HEK293 (cell line): ENCODE data around the gene VCPKMT.
A peak's percentile ranks its signal among the peaks of the same experiment; 100 is the strongest.
"Not testable (repeated sequence)": the region's sequence is repeated elsewhere in the genome, so short reads cannot be mapped to it uniquely, and the experiment has no call there.

Experiments used
- CTCF ChIA-PET: fragments of 350-600 bp; formaldehyde crosslinking; extraction: SDS; loops from one replicate; lab custom pipeline; 2021; ENCODE audit warnings: antibody characterized with exemption; lab: Yijun Ruan, JAX
- POLR2A ChIA-PET: fragments of 300-600 bp; formaldehyde crosslinking; extraction: SDS; loops from one replicate; lab custom pipeline; 2020; ENCODE audit warnings: antibody characterized with exemption, inconsistent platforms; lab: Yijun Ruan, JAX
- H3K27ac ChIP-seq: fragments of 200-500 bp; sonication (Bioruptor generic); 2 replicates; pipeline ENCODE4 v1.5.1; 2014; ENCODE audit warnings: low read depth, low read length, control low read depth, inconsistent platforms; ENCODE audit errors: extremely low read depth
- H3K36me3 ChIP-seq, 2 experiments: fragments of 200-500 bp in 1 of 2; sonication (Bioruptor generic) in 1 of 2; 1 replicate in 1 of 2; 2 replicates in 1 of 2; pipeline ENCODE4 v1.5.1; 2014 to 2017; ENCODE audit warnings: inconsistent platforms in 2 of 2, low read length in 2 of 2; ENCODE audit not compliant: control insufficient read depth in 2 of 2, insufficient read depth in 1 of 2
- H3K4me1 ChIP-seq: fragments of 200-500 bp; sonication (Bioruptor generic); 2 replicates; pipeline ENCODE4 v1.5.1; 2014; ENCODE audit warnings: mild to moderate bottlenecking, low read length, inconsistent platforms; ENCODE audit not compliant: control insufficient read depth, insufficient read depth
- H3K4me3 ChIP-seq: 2 replicates; pipeline ENCODE4 v1.5.1; 2011; ENCODE audit warnings: low read depth, mild to moderate bottlenecking, control low read depth, low read length, moderate library complexity
- H3K9me3 ChIP-seq: fragments of 200-500 bp; sonication (Bioruptor generic); 2 replicates; pipeline ENCODE4 v1.5.1; 2014; ENCODE audit warnings: low read depth, low read length, inconsistent platforms; ENCODE audit not compliant: control insufficient read depth, insufficient read depth
- HOXA7 ChIP-seq: sonication (generic); formaldehyde crosslinking; IDR thresholded peaks from 2 replicates; pipeline ENCODE4 v1.8.1; 2022; ENCODE audit warnings: missing genetic modification reagents, borderline replicate concordance
- SCRT1 ChIP-seq: fragments of 450-650 bp; formaldehyde crosslinking; IDR thresholded peaks from 2 replicates; pipeline ENCODE4 v1.5.1; 2016; ENCODE audit warnings: missing biosample characterization, missing genetic modification characterization, borderline replicate concordance
- SCRT2 ChIP-seq: fragments of 450-650 bp; formaldehyde crosslinking; IDR thresholded peaks from 2 replicates; pipeline ENCODE4 v1.5.1; 2016; ENCODE audit warnings: missing biosample characterization, missing genetic modification characterization
- ZBTB17 ChIP-seq: fragments of 450-650 bp; formaldehyde crosslinking; IDR thresholded peaks from 2 replicates; pipeline ENCODE4 v1.5.1; 2016; ENCODE audit warnings: missing biosample characterization, missing genetic modification characterization
- ZEB2 ChIP-seq: fragments of 450-650 bp; formaldehyde crosslinking; IDR thresholded peaks from 2 replicates; pipeline ENCODE4 v1.5.1; 2016; ENCODE audit warnings: missing biosample characterization, missing genetic modification characterization
- ZNF138 ChIP-seq: fragments of 450-650 bp; formaldehyde crosslinking; IDR thresholded peaks from 2 replicates; pipeline ENCODE4 v1.5.1; 2016; ENCODE audit warnings: missing biosample characterization, missing genetic modification characterization, borderline replicate concordance
- ZNF184 ChIP-seq: fragments of 450-650 bp; IDR thresholded peaks from 2 replicates; pipeline ENCODE4 v1.5.1; 2018; ENCODE audit warnings: missing biosample characterization, mild to moderate bottlenecking, missing genetic modification characterization
- ZNF426 ChIP-seq: fragments of 450-650 bp; formaldehyde crosslinking; IDR thresholded peaks from 2 replicates; pipeline ENCODE4 v1.5.1; 2017; ENCODE audit warnings: missing biosample characterization, missing genetic modification characterization, mild to moderate bottlenecking, inconsistent platforms, moderate library complexity
- ZNF521 ChIP-seq: fragments of 450-650 bp; formaldehyde crosslinking; IDR thresholded peaks from 2 replicates; pipeline ENCODE4 v1.5.1; 2017; ENCODE audit warnings: missing biosample characterization, mild to moderate bottlenecking, missing genetic modification characterization
- ZNF548 ChIP-seq: fragments of 450-650 bp; formaldehyde crosslinking; IDR thresholded peaks from 2 replicates; pipeline ENCODE4 v1.5.1; 2016; ENCODE audit warnings: missing biosample characterization, missing genetic modification characterization
- ZNF600 ChIP-seq: fragments of 450-650 bp; formaldehyde crosslinking; IDR thresholded peaks from 2 replicates; pipeline ENCODE4 v1.5.1; 2016; ENCODE audit warnings: missing biosample characterization, missing genetic modification characterization
- TF ChIP-seq, protein P1 (sequence below): fragments of 450-650 bp; formaldehyde crosslinking; IDR thresholded peaks from 2 replicates; pipeline ENCODE4 v1.5.1; 2016; ENCODE audit warnings: missing biosample characterization, missing genetic modification characterization
- TF ChIP-seq, protein P2 (sequence below): fragments of 450-650 bp; formaldehyde crosslinking; IDR thresholded peaks from 2 replicates; pipeline ENCODE4 v1.5.1; 2016; ENCODE audit warnings: missing biosample characterization, missing genetic modification characterization, low read depth

VCPKMT gene

DNA sequence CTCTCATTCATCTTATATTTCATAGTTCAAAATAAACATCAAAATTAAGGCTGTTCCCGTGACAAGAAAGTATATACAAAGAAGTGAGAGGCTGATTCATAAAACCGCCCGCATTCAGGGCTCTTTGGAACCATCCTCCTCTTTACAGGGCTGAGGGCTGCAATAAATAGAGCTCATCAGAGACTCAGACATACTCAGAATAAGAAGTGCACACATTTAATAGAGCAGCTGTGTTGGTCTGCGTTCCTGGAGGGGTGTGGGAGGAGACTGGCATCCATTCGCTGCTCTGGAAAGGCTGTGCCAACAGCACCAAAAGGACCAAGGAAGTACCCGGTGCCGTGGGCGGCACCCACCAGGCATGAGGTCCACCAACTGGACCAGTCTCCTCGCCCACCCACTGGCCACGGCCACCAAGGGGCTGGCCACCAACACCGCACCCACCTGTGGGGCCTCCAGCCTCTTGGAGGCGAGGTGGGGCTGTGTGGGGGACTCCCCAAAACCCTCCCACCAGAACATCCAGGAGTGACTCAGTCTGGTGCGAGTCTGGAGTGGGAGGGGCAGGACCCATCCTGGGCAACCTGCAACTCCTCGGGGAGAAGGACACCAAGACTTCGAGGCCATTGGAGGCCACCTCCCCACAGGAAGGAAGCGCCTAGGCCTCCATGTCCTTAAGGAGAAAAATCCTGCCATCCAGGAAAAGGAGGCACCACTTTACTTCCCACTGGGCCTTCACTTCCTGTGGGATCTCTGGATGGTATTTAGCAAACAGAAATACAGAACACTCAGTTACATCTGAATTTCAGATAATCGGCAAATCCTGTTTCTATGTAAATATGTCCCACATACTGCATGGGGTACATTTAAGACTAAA is 32.7 kb downstream of the VCPKMT start (continued):
- TF ChIP-seq ZNF426 (tag by site-specific recombination): no peak
- no peak for TF ChIP-seq ZNF548 (tag by site-specific recombination)
- peak; percentile 56 for TF ChIP-seq SCRT2 (tag by site-specific recombination)
- TF ChIP-seq, protein P1, sequence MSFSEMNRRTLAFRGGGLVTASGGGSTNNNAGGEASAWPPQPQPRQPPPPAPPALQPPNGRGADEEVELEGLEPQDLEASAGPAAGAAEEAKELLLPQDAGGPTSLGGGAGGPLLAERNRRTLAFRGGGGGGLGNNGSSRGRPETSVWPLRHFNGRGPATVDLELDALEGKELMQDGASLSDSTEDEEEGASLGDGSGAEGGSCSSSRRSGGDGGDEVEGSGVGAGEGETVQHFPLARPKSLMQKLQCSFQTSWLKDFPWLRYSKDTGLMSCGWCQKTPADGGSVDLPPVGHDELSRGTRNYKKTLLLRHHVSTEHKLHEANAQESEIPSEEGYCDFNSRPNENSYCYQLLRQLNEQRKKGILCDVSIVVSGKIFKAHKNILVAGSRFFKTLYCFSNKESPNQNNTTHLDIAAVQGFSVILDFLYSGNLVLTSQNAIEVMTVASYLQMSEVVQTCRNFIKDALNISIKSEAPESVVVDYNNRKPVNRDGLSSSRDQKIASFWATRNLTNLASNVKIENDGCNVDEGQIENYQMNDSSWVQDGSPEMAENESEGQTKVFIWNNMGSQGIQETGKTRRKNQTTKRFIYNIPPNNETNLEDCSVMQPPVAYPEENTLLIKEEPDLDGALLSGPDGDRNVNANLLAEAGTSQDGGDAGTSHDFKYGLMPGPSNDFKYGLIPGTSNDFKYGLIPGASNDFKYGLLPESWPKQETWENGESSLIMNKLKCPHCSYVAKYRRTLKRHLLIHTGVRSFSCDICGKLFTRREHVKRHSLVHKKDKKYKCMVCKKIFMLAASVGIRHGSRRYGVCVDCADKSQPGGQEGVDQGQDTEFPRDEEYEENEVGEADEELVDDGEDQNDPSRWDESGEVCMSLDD (tag by site-specific recombination): no peak
- TF ChIP-seq HOXA7 (CRISPR knock-in tag): no peak

DNA sequence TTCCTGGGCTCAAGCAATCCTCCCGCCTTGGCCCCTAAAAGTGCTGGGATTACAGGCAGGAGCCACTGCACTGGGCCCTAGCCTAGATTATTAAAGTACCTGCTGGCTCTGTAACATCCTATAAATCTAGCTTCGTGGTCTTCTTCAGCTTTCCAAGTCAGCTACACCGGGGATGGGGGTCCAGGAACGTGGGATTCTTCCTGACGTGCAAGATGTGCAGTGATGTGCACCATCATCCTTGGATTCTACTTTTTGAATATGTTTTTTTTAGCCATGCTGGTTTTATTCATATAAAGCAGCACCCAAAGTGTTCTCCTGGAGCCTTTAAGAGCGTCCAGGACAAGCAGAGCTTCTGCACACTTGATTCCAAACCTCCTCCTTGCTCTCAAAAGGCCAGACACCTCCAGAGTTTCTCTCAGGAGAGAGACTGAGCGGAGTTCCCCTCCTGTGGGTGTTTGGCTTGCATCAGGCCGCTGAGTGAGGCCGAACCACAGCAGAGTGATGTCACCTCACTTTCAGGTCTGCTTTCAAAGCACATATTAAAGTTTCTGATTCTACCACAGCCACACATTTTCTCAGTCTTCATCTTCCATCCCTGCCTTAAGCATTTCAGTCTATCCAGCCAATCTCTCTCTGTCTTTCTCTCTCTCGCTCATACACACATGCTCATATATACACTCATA is 33.4 kb downstream of the VCPKMT start:
- ChIA-PET POLR2A (no interaction called here), CTCF (no interaction called here)
- TF ChIP-seq ZBTB17 (tag by site-specific recombination) (no peak), ZNF138 (tag by site-specific recombination) (no peak), ZEB2 (tag by site-specific recombination) (no peak)
- TF ChIP-seq, protein P2, sequence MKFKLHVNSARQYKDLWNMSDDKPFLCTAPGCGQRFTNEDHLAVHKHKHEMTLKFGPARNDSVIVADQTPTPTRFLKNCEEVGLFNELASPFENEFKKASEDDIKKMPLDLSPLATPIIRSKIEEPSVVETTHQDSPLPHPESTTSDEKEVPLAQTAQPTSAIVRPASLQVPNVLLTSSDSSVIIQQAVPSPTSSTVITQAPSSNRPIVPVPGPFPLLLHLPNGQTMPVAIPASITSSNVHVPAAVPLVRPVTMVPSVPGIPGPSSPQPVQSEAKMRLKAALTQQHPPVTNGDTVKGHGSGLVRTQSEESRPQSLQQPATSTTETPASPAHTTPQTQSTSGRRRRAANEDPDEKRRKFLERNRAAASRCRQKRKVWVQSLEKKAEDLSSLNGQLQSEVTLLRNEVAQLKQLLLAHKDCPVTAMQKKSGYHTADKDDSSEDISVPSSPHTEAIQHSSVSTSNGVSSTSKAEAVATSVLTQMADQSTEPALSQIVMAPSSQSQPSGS (tag by site-specific recombination): 0 out of 2 replicates have a peak, but pooled peaks have one; percentile 32
- H3K27ac ChIP-seq: no peak overlapping the region
- no peak overlapping the region for H3K4me3 ChIP-seq
- no peaks in the 10 kb centered on the region for H3K36me3 ChIP-seq
- H3K4me1 ChIP-seq: no peaks in the 10 kb centered on the region
- H3K9me3 ChIP-seq: no peaks in the 10 kb centered on the region

DNA sequence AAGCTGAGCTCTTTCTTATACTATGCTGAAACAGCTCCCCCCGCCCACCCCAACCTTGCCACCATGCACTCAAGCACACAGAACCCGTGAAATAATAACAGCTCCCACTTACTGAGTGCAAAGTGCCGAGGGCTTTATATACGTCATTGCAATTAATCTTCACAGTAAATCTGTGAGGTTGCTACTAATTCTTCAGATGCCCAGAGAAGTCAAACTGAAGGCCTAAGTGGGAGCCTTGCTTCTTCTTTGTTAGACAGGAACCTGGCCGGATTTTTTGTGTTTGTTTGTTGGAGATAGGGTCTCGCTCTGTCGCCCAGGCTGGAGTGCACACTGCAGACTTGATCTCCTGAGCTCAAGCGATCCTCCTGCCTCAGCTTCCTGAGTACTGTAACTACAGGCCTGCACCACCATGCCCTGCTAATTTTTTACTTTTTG is 34.0 kb downstream of the VCPKMT start:
- H3K9me3 ChIP-seq: no peaks in the 10 kb centered on the region
- H3K4me3 ChIP-seq: no peak overlapping the region
- H3K36me3 ChIP-seq: no peaks in the 10 kb centered on the region
- CTCF ChIA-PET: interaction anchor here (0.5 kb wide), 1 partner anchor 76 kb away, joined by 4 read pairs; no protein-coding TSS in a partner anchor
- TF ChIP-seq ZNF600 (tag by site-specific recombination): no peak
- TF ChIP-seq ZNF521 (tag by site-specific recombination): no peak
- no peak overlapping the region for H3K27ac ChIP-seq
- POLR2A ChIA-PET: interaction anchor here (0.6 kb wide), 1 partner anchor 128 kb away, joined by 3 read pairs; no protein-coding TSS in a partner anchor
- no peaks in the 10 kb centered on the region for H3K4me1 ChIP-seq

DNA sequence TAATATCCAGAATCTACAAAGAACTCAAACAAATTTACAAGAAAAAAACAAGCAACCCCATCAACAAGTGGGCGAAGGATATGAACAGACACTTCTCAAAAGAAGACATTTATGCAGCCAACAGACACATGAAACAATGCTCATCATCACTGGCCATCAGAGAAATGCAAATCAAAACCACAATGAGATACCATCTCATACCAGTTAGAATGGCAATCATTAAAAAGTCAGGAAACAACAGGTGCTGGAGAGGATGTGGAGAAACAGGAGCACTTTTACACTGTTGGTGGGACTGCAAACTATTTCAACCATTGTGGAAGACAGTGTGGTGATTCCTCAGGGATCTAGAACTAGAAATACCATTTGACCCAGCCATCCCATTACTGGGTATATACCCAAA is 37.3 kb downstream of the VCPKMT start:
- TF ChIP-seq ZNF184 (peak; percentile 41; the same call in 1 of the 2 replicates), SCRT2 (tag by site-specific recombination) (peak; percentile 81), SCRT1 (peak; percentile 54; the same call in 1 of the 2 replicates)
- H3K36me3 ChIP-seq, CTCF ChIA-PET, POLR2A ChIA-PET, H3K4me1 ChIP-seq, H3K27ac ChIP-seq, H3K9me3 ChIP-seq, H3K4me3 ChIP-seq: not testable (repeated sequence)

DNA sequence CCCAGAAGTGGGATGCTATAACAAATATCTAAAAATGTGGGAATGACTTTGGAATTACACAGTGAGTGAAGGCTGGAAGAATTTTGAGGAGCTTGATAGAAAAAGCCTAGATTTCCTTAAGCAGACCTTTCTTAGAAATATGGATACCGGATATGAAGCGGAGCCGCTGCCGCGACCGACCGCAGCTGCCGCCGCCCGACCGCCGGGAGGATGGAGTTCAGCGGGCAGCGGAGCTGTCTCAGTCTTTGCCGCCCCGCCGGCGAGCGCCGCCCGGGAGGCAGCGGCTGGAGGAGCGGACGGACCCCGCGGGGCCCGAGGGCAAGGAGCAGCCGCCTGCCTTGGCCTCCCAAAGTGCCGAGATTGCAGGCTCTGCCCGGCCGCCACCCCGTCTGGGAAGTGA is 42.7 kb downstream of the VCPKMT start:
- POLR2A ChIA-PET, H3K9me3 ChIP-seq, H3K27ac ChIP-seq, H3K36me3 ChIP-seq, H3K4me3 ChIP-seq, CTCF ChIA-PET, H3K4me1 ChIP-seq: not testable (repeated sequence)
